Gastrocnemius medialis (tissue), 4 donors: ENCODE results near the gene GCNA.

Source experiments
- CTCF ChIP-seq, 5 experiments: fragments of 450-650 bp in 3 of 5; fragments of 200-600 bp in 2 of 5; sonication (generic) in 2 of 5; IDR thresholded peaks in 4 of 5; conservative IDR thresholded peaks in 1 of 5; 1 replicate in 4 of 5; 2 replicates in 1 of 5; pipeline ENCODE4 v1.5.1; 2016 to 2019; ENCODE audit warnings: antibody characterized with exemption in 5 of 5, mild to moderate bottlenecking in 3 of 5, moderate library complexity in 3 of 5
- POLR2A ChIP-seq, 2 donors: fragments of 450-650 bp; IDR thresholded peaks; one replicate each; pipeline ENCODE4 v1.6.1; 2017; ENCODE audit warnings: antibody characterized with exemption in 2 of 2, mild to moderate bottlenecking in 2 of 2, moderate library complexity in 2 of 2

GRCh38 chrX:71619986-71620385, 41.7 kb downstream of the GCNA start:
- TF ChIP-seq CTCF (IDR thresholded peaks at IDR 0.05 in 4 of 5, conservative IDR thresholded peaks at IDR 0.05 in 1 of 5) (no peak), POLR2A (IDR thresholded peaks at IDR 0.05) (no peak)
